HUES48 (cell line): Measurements from ENCODE around the gene UNC119.

Experiments
- H3K27ac ChIP-seq: one replicate; pipeline ENCODE4 v1.7.0; 2013; ENCODE audit warnings: low read depth, low read length, inconsistent platforms
- H3K27me3 ChIP-seq: 2 replicates; pipeline ENCODE4 v1.6.1; 2013; ENCODE audit warnings: mild to moderate bottlenecking, low read length; ENCODE audit not compliant: control insufficient read depth, insufficient read depth
- H3K36me3 ChIP-seq: 2 replicates; pipeline ENCODE4 v1.6.1; 2013; ENCODE audit warnings: low read length; ENCODE audit not compliant: control insufficient read depth, insufficient read depth
- H3K4me1 ChIP-seq: 2 replicates; pipeline ENCODE4 v1.6.1; 2013; ENCODE audit warnings: mild to moderate bottlenecking, low read length; ENCODE audit not compliant: control insufficient read depth, insufficient read depth
- H3K4me3 ChIP-seq: 2 replicates; pipeline ENCODE4 v1.5.1; 2013; ENCODE audit warnings: mild to moderate bottlenecking, low read depth, low read length
- H3K9ac ChIP-seq: 2 replicates; pipeline ENCODE4 v1.6.1; 2013; ENCODE audit warnings: mild to moderate bottlenecking, low read depth, low read length, moderate library complexity
- H3K9me3 ChIP-seq: 2 replicates; pipeline ENCODE4 v1.6.1; 2013; ENCODE audit warnings: low read length; ENCODE audit not compliant: control insufficient read depth, insufficient read depth

The UNC119 gene

GRCh38 chr17:28552176-28552999 lies at the start of gene UNC119:
Gene UNC119 (minus strand): TSS chr17:28552624. CDS start chr17:28552557, 67 bp downstream.
- Histone ChIP-seq H3K27me3 (no peaks in the 10 kb centered on the region), H3K9ac (peak within 1 kb of the TSS; percentile 69), H3K36me3 (peaks cover 41% of the 10 kb centered on the region), H3K9me3 (no peaks in the 10 kb centered on the region), H3K4me1 (peaks cover 10% of the 10 kb centered on the region), H3K4me3 (peak within 1 kb of the TSS; percentile 76), H3K27ac (peak within 1 kb of the TSS; percentile 39)

GRCh38 chr17:28599311-28600184 lies 47.1 kb upstream of the UNC119 start:
- Histone ChIP-seq H3K36me3 (peaks cover 19% of the 10 kb centered on the region), H3K27ac (peak overlapping the region; percentile 92), H3K9ac (peak overlapping the region; percentile 27; the same call in 1 of the 2 replicates), H3K4me1 (peaks cover 12% of the 10 kb centered on the region; the same call in 1 of the 2 replicates), H3K9me3 (no peaks in the 10 kb centered on the region), H3K27me3 (no peaks in the 10 kb centered on the region), H3K4me3 (peak overlapping the region; percentile 93)

- peak within 1 kb of the TSS; percentile 92 for H3K27ac ChIP-seq
- peak within 1 kb of the TSS; percentile 93 for H3K4me3 ChIP-seq
- no peaks in the 10 kb centered on the region for H3K27me3 ChIP-seq
- H3K4me1 ChIP-seq: peaks cover 12% of the 10 kb centered on the region; the same call in 1 of the 2 replicates
- H3K9ac ChIP-seq: peak within 1 kb of the TSS; percentile 95
- no peaks in the 10 kb centered on the region for H3K9me3 ChIP-seq
- H3K36me3 ChIP-seq: peaks cover 24% of the 10 kb centered on the region
Measured at GRCh38 chr17:28598799-28599310, 46.4 kb upstream of the UNC119 start, which contains the start of gene SPAG5. Gene SPAG5 (minus strand): TSS chr17:28599025. CDS start chr17:28598946, 79 bp downstream.

GRCh38 chr17:28598389-28598788 lies 46.0 kb upstream of the UNC119 start:
- H3K9me3 ChIP-seq: no peaks in the 10 kb centered on the region
- peak overlapping the region; percentile 93 for H3K4me3 ChIP-seq
- peaks cover 28% of the 10 kb centered on the region for H3K36me3 ChIP-seq
- H3K9ac ChIP-seq: peak overlapping the region; percentile 95
- no peaks in the 10 kb centered on the region for H3K27me3 ChIP-seq
- H3K4me1 ChIP-seq: peaks cover 12% of the 10 kb centered on the region; the same call in 1 of the 2 replicates
- peak overlapping the region; percentile 92 for H3K27ac ChIP-seq

- H3K9ac ChIP-seq: peak overlapping the region; percentile 95
- H3K9me3 ChIP-seq: no peaks in the 10 kb centered on the region
- H3K27ac ChIP-seq: peak overlapping the region; percentile 92
- H3K27me3 ChIP-seq: no peaks in the 10 kb centered on the region
- H3K4me1 ChIP-seq: peaks cover 12% of the 10 kb centered on the region; the same call in 1 of the 2 replicates
- peaks cover 34% of the 10 kb centered on the region for H3K36me3 ChIP-seq
- H3K4me3 ChIP-seq: peak overlapping the region; percentile 93
Measured at GRCh38 chr17:28597606-28598383, 45.4 kb upstream of the UNC119 start.

- Histone ChIP-seq H3K27me3 (no peaks in the 10 kb centered on the region), H3K36me3 (peaks cover 83% of the 10 kb centered on the region)
Measured at GRCh38 chr17:28592260-28592659, 39.8 kb upstream of the UNC119 start.

GRCh38 chr17:28585851-28586250 lies 33.4 kb upstream of the UNC119 start:
- Histone ChIP-seq H3K9me3 (no peaks in the 10 kb centered on the region), H3K9ac (no peak overlapping the region), H3K27ac (no peak overlapping the region), H3K4me3 (no peak overlapping the region), H3K27me3 (no peaks in the 10 kb centered on the region), H3K4me1 (no peaks in the 10 kb centered on the region), H3K36me3 (peaks cover 93% of the 10 kb centered on the region)

More at GRCh38 chr17:28592260-28592659, 39.8 kb upstream of the UNC119 start:
- Histone ChIP-seq H3K4me1 (no peaks in the 10 kb centered on the region), H3K27ac (no peak overlapping the region), H3K9ac (no peak overlapping the region), H3K4me3 (no peak overlapping the region), H3K9me3 (no peaks in the 10 kb centered on the region)

GRCh38 chr17:28584434-28584833 lies 32.0 kb upstream of the UNC119 start:
- Histone ChIP-seq H3K9me3 (no peaks in the 10 kb centered on the region), H3K4me3 (no peak overlapping the region), H3K4me1 (no peaks in the 10 kb centered on the region), H3K36me3 (peaks cover 93% of the 10 kb centered on the region), H3K27me3 (no peaks in the 10 kb centered on the region), H3K27ac (no peak overlapping the region), H3K9ac (no peak overlapping the region)

GRCh38 chr17:28582513-28582912 lies 30.1 kb upstream of the UNC119 start:
- Histone ChIP-seq H3K9me3 (no peaks in the 10 kb centered on the region), H3K9ac (no peak overlapping the region), H3K36me3 (peaks cover 94% of the 10 kb centered on the region), H3K27ac (no peak overlapping the region), H3K27me3 (no peaks in the 10 kb centered on the region), H3K4me1 (no peaks in the 10 kb centered on the region), H3K4me3 (no peak overlapping the region)

- peaks cover 5% of the 10 kb centered on the region; the same call in 1 of the 2 replicates for H3K4me1 ChIP-seq
- no peaks in the 10 kb centered on the region for H3K9me3 ChIP-seq
- no peak overlapping the region for H3K9ac ChIP-seq
- H3K4me3 ChIP-seq: no peak overlapping the region
- no peak overlapping the region for H3K27ac ChIP-seq
- no peaks in the 10 kb centered on the region for H3K27me3 ChIP-seq
- peaks cover 85% of the 10 kb centered on the region for H3K36me3 ChIP-seq
Measured at GRCh38 chr17:28580959-28581358, 28.5 kb upstream of the UNC119 start.
